ENCODE measurements around the gene BEND6.
"Not testable (repeated sequence)": the region's sequence is repeated elsewhere in the genome, so short reads cannot be mapped to it uniquely, and the experiment has no call there.

Gene BEND6

DNA sequence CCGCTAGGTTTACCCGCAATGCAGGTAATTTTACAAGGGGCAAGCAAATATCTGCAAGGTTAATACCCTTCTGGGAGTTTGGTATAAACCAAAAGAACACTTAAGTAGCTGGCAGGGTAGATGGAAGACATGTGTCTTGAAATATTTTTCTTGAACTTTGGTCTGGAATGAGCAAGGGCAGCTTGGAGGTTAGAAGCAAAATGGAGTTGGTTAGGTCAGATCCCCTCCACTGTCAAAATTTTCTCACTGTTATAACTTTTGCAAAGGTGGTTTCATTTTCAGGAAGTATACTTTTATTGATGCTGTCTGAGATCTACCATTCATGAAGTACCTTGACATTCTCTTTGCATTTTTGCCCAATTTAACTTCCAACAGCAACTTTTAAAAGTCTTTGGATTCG, 78.3 kb downstream of the BEND6 start:
- in situ Hi-C loops (cut with HindIII; ENCODE audit: low sequenced_read_pairs), result no loop called here
- DNase-seq (ENCODE audit: low read depth, low spot score), result no peak
- TF ChIP-seq, protein P1, sequence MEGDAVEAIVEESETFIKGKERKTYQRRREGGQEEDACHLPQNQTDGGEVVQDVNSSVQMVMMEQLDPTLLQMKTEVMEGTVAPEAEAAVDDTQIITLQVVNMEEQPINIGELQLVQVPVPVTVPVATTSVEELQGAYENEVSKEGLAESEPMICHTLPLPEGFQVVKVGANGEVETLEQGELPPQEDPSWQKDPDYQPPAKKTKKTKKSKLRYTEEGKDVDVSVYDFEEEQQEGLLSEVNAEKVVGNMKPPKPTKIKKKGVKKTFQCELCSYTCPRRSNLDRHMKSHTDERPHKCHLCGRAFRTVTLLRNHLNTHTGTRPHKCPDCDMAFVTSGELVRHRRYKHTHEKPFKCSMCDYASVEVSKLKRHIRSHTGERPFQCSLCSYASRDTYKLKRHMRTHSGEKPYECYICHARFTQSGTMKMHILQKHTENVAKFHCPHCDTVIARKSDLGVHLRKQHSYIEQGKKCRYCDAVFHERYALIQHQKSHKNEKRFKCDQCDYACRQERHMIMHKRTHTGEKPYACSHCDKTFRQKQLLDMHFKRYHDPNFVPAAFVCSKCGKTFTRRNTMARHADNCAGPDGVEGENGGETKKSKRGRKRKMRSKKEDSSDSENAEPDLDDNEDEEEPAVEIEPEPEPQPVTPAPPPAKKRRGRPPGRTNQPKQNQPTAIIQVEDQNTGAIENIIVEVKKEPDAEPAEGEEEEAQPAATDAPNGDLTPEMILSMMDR (IDR thresholded peaks at IDR 0.05; ENCODE audit: low read depth, low read length), result no peak
- no peak overlapping the region for H3K4me3 ChIP-seq (ENCODE audit: low read depth, low read length)

DNA sequence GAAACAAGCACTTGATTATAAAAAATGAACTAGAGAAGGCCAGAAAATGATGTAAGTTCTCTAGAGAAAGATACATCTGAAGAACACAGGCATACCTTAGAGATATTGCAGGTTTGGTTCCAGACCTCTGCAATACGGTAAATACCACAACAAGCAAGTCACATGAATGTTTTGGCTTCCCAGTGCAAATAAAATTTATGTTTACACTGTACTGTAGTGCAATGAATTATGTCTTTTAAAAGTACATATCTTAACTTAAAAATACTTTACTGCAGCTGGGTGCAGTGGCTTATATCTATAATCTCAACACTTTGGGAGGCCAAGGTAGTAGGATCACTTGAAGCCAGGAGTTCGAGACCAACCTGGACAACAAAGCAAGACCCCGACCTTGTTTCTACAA, 80.6 kb downstream of the BEND6 start:
- no peak for DNase-seq (ENCODE audit: low read depth, low spot score)
- no peak overlapping the region for H3K4me3 ChIP-seq (ENCODE audit: low read depth, low read length)
- in situ Hi-C loops (cut with HindIII; ENCODE audit: low sequenced_read_pairs), result no loop called here
- TF ChIP-seq, protein P1 (IDR thresholded peaks at IDR 0.05; ENCODE audit: low read depth, low read length), result no peak

DNA sequence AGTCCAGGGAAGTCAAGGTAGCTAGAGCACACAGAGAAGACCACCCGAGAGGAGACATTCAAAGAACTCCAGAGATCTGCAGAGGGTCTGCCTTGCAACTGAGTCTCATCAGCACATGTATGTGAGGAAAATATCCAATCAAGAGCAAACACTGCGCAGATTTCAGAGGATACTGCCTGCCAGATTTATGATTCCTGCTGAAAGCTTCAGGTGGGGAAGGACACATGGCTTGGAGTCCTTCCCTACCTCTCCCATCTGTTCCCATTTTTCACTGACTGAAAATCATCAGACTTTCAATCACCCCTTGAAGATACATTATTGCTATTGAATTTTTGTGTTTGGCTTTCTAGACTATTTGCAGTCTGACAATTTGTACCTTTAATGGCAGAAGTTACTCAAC, 84.0 kb downstream of the BEND6 start:
- in situ Hi-C loops (cut with HindIII; ENCODE audit: low sequenced_read_pairs), result no loop called here
- no peak for DNase-seq (ENCODE audit: low read depth, low spot score)
- TF ChIP-seq, protein P1 (IDR thresholded peaks at IDR 0.05; ENCODE audit: low read depth, low read length), result no peak
- H3K4me3 ChIP-seq (ENCODE audit: low read depth, low read length), result no peak overlapping the region

DNA sequence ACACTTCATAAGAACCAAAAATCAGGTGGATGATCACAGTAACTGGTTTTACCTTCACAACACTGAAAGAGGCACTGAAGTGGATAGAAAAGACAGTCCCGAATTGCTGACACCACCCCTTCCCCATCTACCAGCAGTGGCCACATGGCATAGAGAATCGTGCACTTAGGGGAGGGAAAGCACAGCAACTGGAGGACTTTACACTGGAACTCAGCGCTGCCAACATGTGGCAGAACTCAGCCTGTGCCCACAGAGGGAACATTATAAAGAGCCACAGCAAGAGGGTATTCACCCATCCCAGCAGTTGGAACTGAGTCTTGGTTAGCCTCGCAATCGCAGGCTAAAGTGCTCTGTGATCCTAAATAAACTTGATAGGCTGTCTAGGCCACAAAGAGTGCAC, 85.1 kb downstream of the BEND6 start:
- in situ Hi-C loops (cut with HindIII; ENCODE audit: low sequenced_read_pairs), result no loop called here
- TF ChIP-seq, protein P1 (IDR thresholded peaks at IDR 0.05; ENCODE audit: low read depth, low read length), result peak; percentile 26
- no peak for DNase-seq (ENCODE audit: low read depth, low spot score)
- no peak overlapping the region for H3K4me3 ChIP-seq (ENCODE audit: low read depth, low read length)

DNA sequence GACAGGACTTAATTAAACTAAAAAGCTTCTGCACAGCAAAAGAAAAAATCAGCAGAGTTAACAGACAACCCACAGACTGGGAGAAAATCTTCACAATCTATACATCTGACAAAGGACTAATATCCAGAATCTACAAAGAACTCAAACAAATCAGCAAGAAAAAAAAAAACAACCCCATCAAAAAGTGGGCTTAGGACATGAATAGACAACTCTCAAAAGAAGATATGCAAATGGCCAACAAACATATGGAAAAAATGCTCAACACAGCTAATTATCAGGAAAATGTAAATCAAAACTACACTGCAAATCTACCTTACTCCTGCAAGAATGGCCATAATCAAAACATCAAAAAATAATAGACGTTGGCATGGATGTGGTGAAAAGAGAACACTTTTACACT, 89.2 kb downstream of the BEND6 start:
- in situ Hi-C loops (cut with HindIII; ENCODE audit: low sequenced_read_pairs); H3K4me3 ChIP-seq (ENCODE audit: low read depth, low read length); DNase-seq (ENCODE audit: low read depth, low spot score): not testable (repeated sequence)

DNA sequence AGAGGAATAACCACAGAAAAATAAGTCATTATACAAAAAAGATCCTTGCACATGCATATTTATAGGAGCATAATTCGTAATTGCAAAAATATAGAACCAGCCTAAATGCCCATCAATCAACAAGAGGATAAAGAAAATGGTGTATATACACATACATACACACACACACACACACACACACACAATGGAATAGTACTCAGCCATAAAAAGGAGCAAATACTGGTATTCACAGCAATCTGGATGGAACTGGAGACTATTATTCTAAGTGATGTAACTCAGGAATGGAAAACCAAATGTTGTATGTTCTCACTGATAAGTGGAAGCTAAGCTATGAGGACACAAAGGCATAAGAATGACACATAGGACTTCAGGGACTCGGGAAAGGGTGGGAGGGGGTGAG, 89.7 kb downstream of the BEND6 start:
- DNase-seq (ENCODE audit: low read depth, low spot score), result no peak
- in situ Hi-C loops (cut with HindIII; ENCODE audit: low sequenced_read_pairs), result no loop called here
- no peak overlapping the region for H3K4me3 ChIP-seq (ENCODE audit: low read depth, low read length)
- TF ChIP-seq, protein P1 (IDR thresholded peaks at IDR 0.05; ENCODE audit: low read depth, low read length), result no peak

DNA sequence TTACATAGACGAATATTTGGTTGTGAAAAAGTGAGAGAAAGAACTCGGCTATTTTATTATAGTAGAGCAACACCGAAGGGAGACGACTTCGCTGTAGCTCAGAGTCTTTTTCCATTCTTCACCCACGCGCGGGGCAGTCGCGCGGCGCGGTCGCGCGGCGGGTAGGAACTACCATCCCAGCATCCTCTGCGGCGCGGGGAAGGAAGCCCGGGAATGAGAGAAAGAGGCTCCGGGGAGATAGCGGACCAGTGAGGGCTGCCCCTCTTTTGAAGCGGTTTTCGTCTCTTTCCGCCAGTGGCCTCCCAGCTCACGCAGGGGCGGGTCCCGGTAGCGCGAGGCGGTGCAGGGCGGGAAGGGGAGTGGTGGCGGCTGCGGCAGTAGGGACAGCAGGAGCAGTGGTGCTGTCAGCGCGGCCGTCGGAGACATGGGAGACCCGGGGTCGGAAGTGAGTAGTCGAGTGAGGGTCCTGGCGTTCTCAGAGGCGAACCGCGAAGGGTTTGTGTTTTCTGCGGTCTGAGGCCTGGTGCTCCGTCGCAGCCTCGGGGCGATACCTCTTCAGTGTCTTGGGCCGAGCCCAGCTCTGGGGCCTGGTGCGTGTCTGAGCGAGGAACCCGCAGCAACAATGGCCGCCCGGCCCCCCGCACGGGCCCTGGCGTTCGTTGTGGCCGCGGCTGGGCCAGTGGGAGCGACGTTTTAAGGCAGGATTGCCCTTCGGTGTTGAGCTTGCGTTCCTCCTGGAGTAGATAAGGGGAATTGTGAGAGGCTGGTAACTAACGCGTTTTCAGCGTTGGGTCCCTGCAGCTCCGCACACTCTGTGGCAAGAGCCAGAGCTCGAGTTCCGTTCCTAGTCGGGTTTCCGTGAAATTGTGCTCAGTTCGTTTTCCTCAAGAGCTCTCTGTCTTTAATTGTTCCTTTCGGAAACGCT, 91.7 kb downstream of the BEND6 start, which contains the start of gene KIAA1586:
Gene KIAA1586 (plus strand): TSS at position 362 of the 925 bp plus-strand sequence. CDS start 63 bp downstream, at position 425.
- DNase-seq (ENCODE audit: low read depth, low spot score), result peak; percentile 89
- in situ Hi-C loops (cut with HindIII; ENCODE audit: low sequenced_read_pairs), result not testable (repeated sequence)
- peak within 1 kb of the TSS; percentile 63 for H3K4me3 ChIP-seq (ENCODE audit: low read depth, low read length)

DNA sequence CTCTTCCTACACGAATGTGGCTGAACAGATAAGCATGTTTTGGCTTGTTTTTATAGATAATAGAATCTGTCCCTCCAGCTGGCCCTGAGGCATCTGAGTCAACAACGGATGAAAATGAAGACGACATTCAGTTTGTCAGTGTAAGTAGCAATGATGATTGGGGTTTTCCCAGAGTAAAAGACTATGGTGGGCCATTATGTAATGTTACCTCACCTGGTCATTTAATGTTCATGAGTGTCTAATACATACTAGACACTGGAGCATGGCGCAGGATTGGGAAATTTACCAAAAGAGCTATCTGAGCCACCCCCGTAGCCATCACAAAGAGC, 92.3 kb downstream of the BEND6 start:
- H3K4me3 ChIP-seq (ENCODE audit: low read depth, low read length); in situ Hi-C loops (cut with HindIII; ENCODE audit: low sequenced_read_pairs): not testable (repeated sequence)

DNA sequence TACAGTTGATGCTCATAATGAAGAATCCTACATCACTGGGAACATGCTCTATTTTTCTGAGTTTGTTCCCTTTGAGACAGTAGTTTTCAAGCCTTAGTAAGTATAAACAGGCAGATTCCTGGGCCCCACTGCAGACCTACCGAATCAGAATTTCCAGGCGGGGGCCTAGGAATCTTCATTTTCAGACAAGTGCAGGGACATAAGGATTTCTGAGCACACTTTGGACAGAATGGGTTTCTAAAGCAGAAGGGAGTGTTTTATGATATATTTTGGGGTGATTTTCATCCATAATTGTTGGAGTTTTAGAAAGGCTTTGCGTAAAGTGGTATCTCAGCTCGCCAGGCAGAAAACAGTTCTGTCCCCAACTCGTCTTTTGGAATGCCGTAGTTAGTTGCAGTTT, 93.0 kb downstream of the BEND6 start:
- DNase-seq (ENCODE audit: low read depth, low spot score); in situ Hi-C loops (cut with HindIII; ENCODE audit: low sequenced_read_pairs): not testable (repeated sequence)
- H3K4me3 ChIP-seq (ENCODE audit: low read depth, low read length), result peak overlapping the region; percentile 22

More for the DNA sequence above, 92.3 kb downstream of the BEND6 start:
- DNase-seq (ENCODE audit: low read depth, low spot score), result not testable (repeated sequence)
